ENCODE measurements around the gene SLC11A2. TPM values are rescaled to one million over a fixed set of nuclear protein-coding genes. Genes with fewer than 3 reads are reported as not detected.

SLC11A2 gene
- total and polyA plus RNA-seq, 2 donors (not counting 1 experiment from before 2014, with no cell fraction given) = 19.7 to 42.0 TPM

DNA sequence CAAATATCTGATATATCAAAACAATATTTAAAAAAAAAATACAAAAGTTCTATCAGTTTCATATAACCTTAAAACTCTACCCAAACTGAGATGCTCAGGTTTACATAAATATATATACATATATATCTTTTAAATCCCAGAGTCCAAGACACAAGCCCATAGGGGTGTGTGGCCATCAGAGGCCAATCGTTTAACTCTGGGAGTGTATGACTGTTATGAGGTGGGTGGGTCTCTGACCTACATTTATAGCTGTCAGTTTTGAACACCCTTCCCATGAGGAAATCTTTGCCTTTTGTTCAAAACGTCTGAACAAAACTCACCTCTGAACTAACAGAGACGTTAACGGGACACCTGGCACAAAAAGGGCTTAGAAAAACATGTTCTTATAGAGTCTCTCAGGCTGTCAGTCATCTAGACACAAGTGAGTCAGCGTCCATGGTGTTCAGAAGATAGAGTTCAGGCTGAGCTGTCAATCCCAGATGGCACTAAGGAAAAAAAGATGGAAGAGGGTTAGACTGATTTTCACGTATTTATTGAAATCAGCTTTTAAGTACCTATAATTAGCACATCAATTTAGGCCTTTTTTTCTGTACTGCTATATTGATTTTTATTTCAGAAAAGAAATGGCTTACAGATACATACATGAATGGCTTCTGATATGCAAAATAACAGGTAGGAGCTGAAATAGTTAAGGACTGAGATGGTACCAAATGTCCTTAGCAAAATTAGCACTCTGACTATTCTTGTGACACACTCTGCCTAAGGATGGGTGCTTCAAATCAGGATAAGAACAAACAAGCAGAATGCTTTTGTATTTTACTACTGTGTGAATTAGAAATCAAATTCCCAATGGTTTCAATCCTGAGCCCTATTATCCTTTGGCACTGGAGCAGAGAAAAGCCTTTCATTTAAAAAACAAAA lies 44.6 kb downstream of the SLC11A2 start:
- Histone ChIP-seq H3K79me2 (ENCODE audit: control insufficient read depth, insufficient read depth, low read length) (no peaks in the 10 kb centered on the region), H3K27ac (ENCODE audit: low read length in 2 of 2) (no peak overlapping the region), H3K4me3 (ENCODE audit: control extremely low read depth in 1 of 5, extremely low read depth in 1 of 5, insufficient read depth in 1 of 5, low read depth in 2 of 5, low read length in 4 of 5) (no peak overlapping the region), H3K9ac (ENCODE audit: low read length) (no peak overlapping the region), H3K4me1 (ENCODE audit: control insufficient read depth in 2 of 2, insufficient read depth in 2 of 2, low read length in 2 of 2) (no peaks in the 10 kb centered on the region), H3K36me3 (replicated peaks in 1 of 2; ENCODE audit: control extremely low read depth in 1 of 2, control insufficient read depth in 1 of 2, extremely low read depth in 1 of 2, insufficient read depth in 2 of 2, low read length in 1 of 2) (peaks cover 0 to 2% of the 10 kb centered on the region in 2 experiments), H3K9me3 (ENCODE audit: control extremely low read depth in 1 of 3, control insufficient read depth in 2 of 3, insufficient read depth in 1 of 3, low read length in 2 of 3) (no peaks in the 10 kb centered on the region), H2AFZ (ENCODE audit: insufficient read depth, low read depth, low read length, poor library complexity, severe bottlenecking) (no peak overlapping the region), H4K20me1 (ENCODE audit: control insufficient read depth, insufficient read depth, low read length, poor library complexity, severe bottlenecking) (no peaks in the 10 kb centered on the region), H3K4me2 (replicated peaks; ENCODE audit: low read depth, low read length, poor library complexity, severe bottlenecking) (no peak overlapping the region), H3K27me3 (replicated peaks in 1 of 4; ENCODE audit: control extremely low read depth in 1 of 4, control insufficient read depth in 3 of 4, insufficient read depth in 4 of 4, low read length in 3 of 4) (no peaks in the 10 kb centered on the region)
- H3K4me3 Mint-ChIP-seq = no peak overlapping the region
- H3K27me3 Mint-ChIP-seq = no peaks in the 10 kb centered on the region
- CTCF ChIA-PET = interaction anchor here (0.6 to 3.5 kb wide), 4 partner anchors 8 to 228 kb away, joined by 3 to 20 read pairs (median 6); partner anchors contain the start of gene ATF1
- intact Hi-C loops (cut with micrococcal nuclease) = loop anchor here (10.0 kb wide), 1 partner anchor 87 kb away; no protein-coding TSS in a partner anchor
- H3K27ac Mint-ChIP-seq = no peak overlapping the region
- DNase-seq (no peak), ATAC-seq (ENCODE audit: low read depth) (no peak)
- H3K4me1 Mint-ChIP-seq = peaks cover 2% of the 10 kb centered on the region
- TF ChIP-seq EZH2 (IDR thresholded peaks at IDR 0.05; ENCODE audit: borderline replicate concordance, insufficient read depth, low read depth, low read length, poor library complexity, severe bottlenecking) = no peak
- TF ChIP-seq, protein P1, sequence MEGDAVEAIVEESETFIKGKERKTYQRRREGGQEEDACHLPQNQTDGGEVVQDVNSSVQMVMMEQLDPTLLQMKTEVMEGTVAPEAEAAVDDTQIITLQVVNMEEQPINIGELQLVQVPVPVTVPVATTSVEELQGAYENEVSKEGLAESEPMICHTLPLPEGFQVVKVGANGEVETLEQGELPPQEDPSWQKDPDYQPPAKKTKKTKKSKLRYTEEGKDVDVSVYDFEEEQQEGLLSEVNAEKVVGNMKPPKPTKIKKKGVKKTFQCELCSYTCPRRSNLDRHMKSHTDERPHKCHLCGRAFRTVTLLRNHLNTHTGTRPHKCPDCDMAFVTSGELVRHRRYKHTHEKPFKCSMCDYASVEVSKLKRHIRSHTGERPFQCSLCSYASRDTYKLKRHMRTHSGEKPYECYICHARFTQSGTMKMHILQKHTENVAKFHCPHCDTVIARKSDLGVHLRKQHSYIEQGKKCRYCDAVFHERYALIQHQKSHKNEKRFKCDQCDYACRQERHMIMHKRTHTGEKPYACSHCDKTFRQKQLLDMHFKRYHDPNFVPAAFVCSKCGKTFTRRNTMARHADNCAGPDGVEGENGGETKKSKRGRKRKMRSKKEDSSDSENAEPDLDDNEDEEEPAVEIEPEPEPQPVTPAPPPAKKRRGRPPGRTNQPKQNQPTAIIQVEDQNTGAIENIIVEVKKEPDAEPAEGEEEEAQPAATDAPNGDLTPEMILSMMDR (IDR thresholded peaks at IDR 0.05) = no peak
- H3K9me3 Mint-ChIP-seq (ENCODE audit: insufficient read depth) = no peaks in the 10 kb centered on the region
- POLR2A ChIA-PET = no interaction called here
- WGBS (ENCODE audit: insufficient coverage) = 87% methylated on average over 3 of the region's 6 CpGs

DNA sequence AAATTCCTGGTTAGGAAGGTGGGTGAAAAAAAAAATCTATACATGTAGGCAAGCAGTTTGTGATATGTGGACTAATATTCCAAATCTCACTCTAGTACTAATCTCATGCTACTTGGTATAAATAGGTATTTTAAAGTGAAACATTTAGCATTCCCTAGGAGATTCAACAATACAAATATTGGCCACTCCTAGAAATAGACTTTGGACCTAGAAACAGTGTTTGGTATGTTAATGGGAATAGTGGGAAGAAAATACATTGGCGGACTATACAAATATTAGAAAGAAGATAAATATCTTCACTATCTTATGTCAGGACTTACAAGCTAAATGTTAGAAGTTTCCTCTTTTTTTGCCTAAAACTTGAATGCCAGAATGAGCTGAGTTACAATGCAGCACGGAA lies 45.6 kb downstream of the SLC11A2 start:
- CTCF ChIA-PET = interaction anchor here (0.6 to 3.5 kb wide), 4 partner anchors 9 to 227 kb away, joined by 3 to 20 read pairs (median 6); partner anchors contain the start of gene ATF1

More for the DNA sequence above, 45.6 kb downstream of the SLC11A2 start:
- Mint-ChIP-seq H3K4me3 (no peak overlapping the region), H3K27ac (no peak overlapping the region), H3K27me3 (no peaks in the 10 kb centered on the region), H3K9me3 (ENCODE audit: insufficient read depth) (no peaks in the 10 kb centered on the region), H3K4me1 (peaks cover 2% of the 10 kb centered on the region)
- POLR2A ChIA-PET = no interaction called here
- Histone ChIP-seq H3K4me1 (ENCODE audit: control insufficient read depth in 2 of 2, insufficient read depth in 2 of 2, low read length in 2 of 2) (no peaks in the 10 kb centered on the region), H4K20me1 (ENCODE audit: control insufficient read depth, insufficient read depth, low read length, poor library complexity, severe bottlenecking) (no peaks in the 10 kb centered on the region), H3K27ac (ENCODE audit: low read length in 2 of 2) (no peak overlapping the region), H3K4me2 (replicated peaks; ENCODE audit: low read depth, low read length, poor library complexity, severe bottlenecking) (no peak overlapping the region), H3K79me2 (ENCODE audit: control insufficient read depth, insufficient read depth, low read length) (no peaks in the 10 kb centered on the region), H3K9me3 (ENCODE audit: control extremely low read depth in 1 of 3, control insufficient read depth in 2 of 3, insufficient read depth in 1 of 3, low read length in 2 of 3) (no peaks in the 10 kb centered on the region), H3K27me3 (replicated peaks in 1 of 4; ENCODE audit: control extremely low read depth in 1 of 4, control insufficient read depth in 3 of 4, insufficient read depth in 4 of 4, low read length in 3 of 4) (no peaks in the 10 kb centered on the region), H3K9ac (ENCODE audit: low read length) (no peak overlapping the region), H2AFZ (ENCODE audit: insufficient read depth, low read depth, low read length, poor library complexity, severe bottlenecking) (no peak overlapping the region), H3K36me3 (replicated peaks in 1 of 2; ENCODE audit: control extremely low read depth in 1 of 2, control insufficient read depth in 1 of 2, extremely low read depth in 1 of 2, insufficient read depth in 2 of 2, low read length in 1 of 2) (peaks cover 0 to 2% of the 10 kb centered on the region in 2 experiments), H3K4me3 (ENCODE audit: control extremely low read depth in 1 of 5, extremely low read depth in 1 of 5, insufficient read depth in 1 of 5, low read depth in 2 of 5, low read length in 4 of 5) (no peak overlapping the region)
- intact Hi-C loops (cut with micrococcal nuclease) = loop anchor here (10.0 kb wide), 1 partner anchor 86 kb away; no protein-coding TSS in a partner anchor
- ATAC-seq (ENCODE audit: low read depth) (no peak), DNase-seq (no peak)
- TF ChIP-seq EZH2 (IDR thresholded peaks at IDR 0.05; ENCODE audit: borderline replicate concordance, insufficient read depth, low read depth, low read length, poor library complexity, severe bottlenecking) = no peak
- TF ChIP-seq, protein P1 (IDR thresholded peaks at IDR 0.05) = no peak
- no CpG with 5 or more reads among the region's 2 CpGs for WGBS (ENCODE audit: insufficient coverage)
